HepG2 (cell line): ENCODE data around the gene STK32C. TPM values are rescaled to one million over a fixed set of nuclear protein-coding genes. Genes with fewer than 3 reads are reported as not detected.

ENCODE experiments used
- ATAC-seq: fragments of 200-7000 bp; cut with Tn5 transposase; 3 replicates; pipeline ENCODE4 v1.9.1; 2020; ENCODE audit warnings: mild to moderate bottlenecking, moderate library complexity
- BruUV-seq: library from RNA; stranded (reverse); fragments of 400-500 nt; replicated peaks from 2 replicates; lab custom pipeline; 2021; lab: Mats Ljungman, UMichigan
- CTCF ChIA-PET: fragments of 300-600 bp; formaldehyde crosslinking; extraction: SDS; loops from one replicate; lab custom pipeline; 2021; ENCODE audit warnings: low total read pairs, inconsistent platforms, low intra/inter-chr PET ratio; lab: Yijun Ruan, JAX
- POLR2A ChIA-PET: fragments of 350-600 bp; sonication (Branson Sonifier 250); formaldehyde crosslinking; loops from one replicate; lab custom pipeline; 2020; ENCODE audit warnings: antibody characterized with exemption, inconsistent platforms; lab: Yijun Ruan, JAX
- DNase-seq: peaks from one replicate; pipeline ENCODE4 v3.0.0-alpha.2; 2015; ENCODE audit warnings: low spot score
- FAIRE-seq: peaks from 3 replicates; lab custom pipeline; 2011; peaks lifted over from hg19 to GRCh38; lab: Jason Lieb, UNC
- H2AFZ ChIP-seq: one replicate; pipeline ENCODE4 v1.6.1; 2011; ENCODE audit warnings: low read length, inconsistent platforms
- H3K27ac ChIP-seq: fragments of 300-600 bp; 3 replicates; pipeline ENCODE4 v1.8.0; 2011; ENCODE audit warnings: mixed run types, mild to moderate bottlenecking, mixed read lengths, low read length, inconsistent platforms; ENCODE audit not compliant: insufficient read depth; ENCODE audit errors: extremely low read length
- H3K27me3 ChIP-seq, 2 experiments: fragments of 200-600 bp in 1 of 2; 2 replicates in 1 of 2; 3 replicates in 1 of 2; pipeline versions ENCODE4 v1.6.0 to v1.8.0; 2011; ENCODE audit warnings: low read length in 2 of 2, mild to moderate bottlenecking in 2 of 2, moderate library complexity in 2 of 2, inconsistent platforms in 1 of 2; ENCODE audit not compliant: insufficient read depth in 2 of 2, control insufficient read depth in 1 of 2
- H3K36me3 ChIP-seq, 2 experiments: fragments of 200-600 bp in 1 of 2; replicated peaks in 1 of 2; 2 replicates in 1 of 2; 3 replicates in 1 of 2; pipeline versions ENCODE4 v1.5.1 to v1.8.0; 2011; ENCODE audit warnings: low read length in 2 of 2, inconsistent platforms in 1 of 2; ENCODE audit not compliant: insufficient read depth in 2 of 2, control insufficient read depth in 1 of 2
- H3K4me1 ChIP-seq: 2 replicates; pipeline ENCODE4 v1.5.1; 2012; ENCODE audit warnings: low read length, inconsistent platforms; ENCODE audit not compliant: insufficient read depth
- H3K4me2 ChIP-seq: 2 replicates; pipeline ENCODE4 v1.6.0; 2011; ENCODE audit warnings: low read depth, low read length, inconsistent platforms
- H3K4me3 ChIP-seq, 3 experiments: fragments of 200-600 bp in 1 of 3; sonication (generic), shearing (Covaris generic) in 1 of 3; replicated peaks in 1 of 3; 2 replicates each; pipeline ENCODE4 v1.5.1; 2011 to 2016; ENCODE audit warnings: low read length in 3 of 3, inconsistent platforms in 2 of 3, low read depth in 2 of 3, mild to moderate bottlenecking in 2 of 3, control low read depth in 1 of 3, mixed read lengths in 1 of 3; ENCODE audit not compliant: insufficient read depth in 1 of 3
- H3K79me2 ChIP-seq: one replicate; pipeline ENCODE4 v1.6.1; 2011; ENCODE audit warnings: low read length, inconsistent platforms; ENCODE audit not compliant: insufficient read depth
- H3K9ac ChIP-seq: 2 replicates; pipeline ENCODE4 v1.6.0; 2011; ENCODE audit warnings: mild to moderate bottlenecking, low read depth, low read length, inconsistent platforms; ENCODE audit not compliant: insufficient read depth
- H3K9me3 ChIP-seq: 2 replicates; pipeline ENCODE4 v1.5.1; 2012; ENCODE audit warnings: mild to moderate bottlenecking, low read length
- H4K20me1 ChIP-seq: 2 replicates; pipeline ENCODE4 v1.6.0; 2011; ENCODE audit warnings: inconsistent platforms, mild to moderate bottlenecking, low read length, moderate library complexity; ENCODE audit not compliant: insufficient read depth
- BORCS8-MEF2B ChIP-seq: sonication (generic); formaldehyde crosslinking; IDR thresholded peaks from 2 replicates; pipeline ENCODE4 v1.8.0; 2022; ENCODE audit warnings: mild to moderate bottlenecking, missing genetic modification reagents
- DPF2 ChIP-seq: sonication (generic); formaldehyde crosslinking; IDR thresholded peaks from 2 replicates; pipeline ENCODE4 v1.4.0; 2020; ENCODE audit warnings: mild to moderate bottlenecking, low read depth, missing genetic modification reagents, borderline replicate concordance
- HMGXB3 ChIP-seq: sonication (generic); formaldehyde crosslinking; IDR thresholded peaks from 2 replicates; pipeline ENCODE4 v1.4.0; 2020; ENCODE audit warnings: missing genetic modification reagents, borderline replicate concordance
- MYPOP ChIP-seq: sonication (generic); formaldehyde crosslinking; IDR thresholded peaks from 2 replicates; pipeline ENCODE4 v1.8.1; 2023; ENCODE audit warnings: mild to moderate bottlenecking, moderate library complexity, missing genetic modification reagents
- NFKB2 ChIP-seq: sonication (generic); formaldehyde crosslinking; IDR thresholded peaks from 2 replicates; pipeline ENCODE4 v1.4.0; 2020; ENCODE audit warnings: missing genetic modification reagents, borderline replicate concordance
- NFYB ChIP-seq: sonication (generic); formaldehyde crosslinking; IDR thresholded peaks from 2 replicates; pipeline ENCODE4 v1.4.0; 2020; ENCODE audit warnings: missing genetic modification reagents
- RXRA ChIP-seq: sonication (generic); formaldehyde crosslinking; IDR thresholded peaks from 2 replicates; pipeline ENCODE4 v1.5.1; 2020; ENCODE audit warnings: missing genetic modification reagents
- SP5 ChIP-seq: IDR thresholded peaks from 2 replicates; pipeline ENCODE4 v1.6.1; 2016; ENCODE audit warnings: low read depth, borderline replicate concordance
- ZBTB20 ChIP-seq: sonication (generic); formaldehyde crosslinking; IDR thresholded peaks from 2 replicates; pipeline ENCODE4 v1.8.1; 2023; ENCODE audit warnings: missing genetic modification reagents, low read depth, mild to moderate bottlenecking, borderline replicate concordance
- ZBTB42 ChIP-seq: sonication (generic); formaldehyde crosslinking; IDR thresholded peaks from 2 replicates; pipeline ENCODE4 v1.5.0; 2020; ENCODE audit warnings: mild to moderate bottlenecking, missing genetic modification reagents
- ZNF331 ChIP-seq: sonication (generic); formaldehyde crosslinking; IDR thresholded peaks from 2 replicates; pipeline ENCODE4 v1.4.0; 2020; ENCODE audit warnings: missing genetic modification reagents
- WGBS: methylation state at CpG from one replicate; pipeline ENCODE4 v1.1.6; 2017; ENCODE audit warnings: low lambda C conversion rate; 5-methylcytosine and 5-hydroxymethylcytosine counted together
- in situ Hi-C: cut with HindIII; loops from 2 replicates; pipeline ENCODE4 v1.10.0; 2017; ENCODE audit warnings: low pct_unique_long_range_greater_than_20kb; ENCODE audit not compliant: extremely low pct_ligation_motif_present
- intact Hi-C: fragments of 100-400 bp; cut with micrococcal nuclease; formaldehyde crosslinking; loops from one replicate; pipeline ENCODE4 v1.10.0; 2022; ENCODE audit not compliant: unreplicated experiment
- polyA plus RNA-seq, 8 experiments: library from polyadenylated mRNA; depleted of rRNA in 3 of 8; stranded (reverse) in 7 of 8; unstranded in 1 of 8; fragments of >200 nt; fragmentation: Illumina TruSeq in 4 of 8; extraction: Trizol in 4 of 8; gene quantifications; 2 replicates each; pipeline versions ENCODE4 v1.2.1 to v1.2.3, GENCODE V29; 2011 to 2016; ENCODE audit warnings: low read depth in 4 of 8, missing spikeins in 1 of 8, mixed read lengths in 1 of 8; ENCODE audit not compliant: insufficient read depth in 1 of 8
- total RNA-seq, 5 experiments: library from RNA; depleted of rRNA; stranded (reverse); fragments of >200 nt; fragmentation: Illumina TruSeq; extraction: Trizol; gene quantifications; 2 replicates each; pipeline ENCODE4 v1.2.3, GENCODE V29; 2016; ENCODE audit warnings: low read depth in 1 of 5

Gene STK32C
- total and polyA plus RNA-seq, 2 of the 13 experiments (the other 11 are each of a cell fraction or from before 2014, with no cell fraction given) = 10.9 to 19.4 TPM

- H3K4me1 ChIP-seq = peaks cover 9% of the 10 kb centered on the region
- H3K36me3 ChIP-seq = no peaks in the 10 kb centered on the region
- H3K4me3 ChIP-seq = no peak overlapping the region
- no peak for ATAC-seq
- POLR2A ChIA-PET = no interaction called here
- CTCF ChIA-PET = no interaction called here
- no peak for DNase-seq
- FAIRE-seq = no peak
- WGBS = 69% methylated on average over 15 of the region's 15 CpGs
- intact Hi-C loops = no loop called here
- no peak overlapping the region for H3K27ac ChIP-seq
- no peak overlapping the region for H2AFZ ChIP-seq
- in situ Hi-C loops = no loop called here
- H3K79me2 ChIP-seq = no peaks in the 10 kb centered on the region
- no peaks in the 10 kb centered on the region for H3K9me3 ChIP-seq
- TF ChIP-seq DPF2 (no peak), RXRA (no peak), NFYB (CRISPR knock-in tag) (no peak), MYPOP (CRISPR knock-in tag) (0 out of 2 replicates have a peak, but pooled peaks have one; percentile 2), ZBTB42 (CRISPR knock-in tag) (no peak)
- H4K20me1 ChIP-seq = peaks cover 1% of the 10 kb centered on the region; the same call in 1 of the 2 replicates
- peaks cover 3 to 5% of the 10 kb centered on the region in 2 experiments; a peak in 3 of 5 replicates for H3K27me3 ChIP-seq
- no peak overlapping the region for H3K9ac ChIP-seq
- H3K4me2 ChIP-seq = no peak overlapping the region
- no TSS peak for BruUV-seq
Observed at GRCh38 chr10:132194726-132195125, 113.0 kb downstream of the STK32C start.

- BruUV-seq = no TSS peak
- TF ChIP-seq HMGXB3 (CRISPR knock-in tag) (0 out of 2 replicates have a peak, but pooled peaks have one; percentile 64), BORCS8-MEF2B (CRISPR knock-in tag) (0 out of 2 replicates have a peak, but pooled peaks have one; percentile 54), NFKB2 (CRISPR knock-in tag) (peak; percentile 80), ZBTB20 (peak; percentile 41; the same call in 1 of the 2 replicates), ZNF331 (CRISPR knock-in tag) (peak; percentile 70; the same call in 1 of the 2 replicates), SP5 (CRISPR knock-in tag) (no peak)
Observed at GRCh38 chr10:132193907-132194552, 113.7 kb downstream of the STK32C start.

More at GRCh38 chr10:132193907-132194552, 113.7 kb downstream of the STK32C start:
- ATAC-seq (peak; percentile 76), DNase-seq (peak; percentile 17), FAIRE-seq (no peak)
- Histone ChIP-seq H3K9ac (no peak overlapping the region), H3K9me3 (no peaks in the 10 kb centered on the region), H3K79me2 (no peaks in the 10 kb centered on the region), H3K27me3 (peaks cover 3 to 12% of the 10 kb centered on the region in 2 experiments; a peak in 3 of 5 replicates), H3K27ac (no peak overlapping the region), H2AFZ (no peak overlapping the region), H3K4me2 (no peak overlapping the region), H4K20me1 (peaks cover 8% of the 10 kb centered on the region; the same call in 1 of the 2 replicates), H3K4me1 (peaks cover 9% of the 10 kb centered on the region), H3K36me3 (no peaks in the 10 kb centered on the region), H3K4me3 (no peak overlapping the region)
- POLR2A ChIA-PET = no interaction called here
- CTCF ChIA-PET = no interaction called here
- in situ Hi-C loops = no loop called here
- WGBS = 45% methylated on average over 13 of the region's 21 CpGs
- intact Hi-C loops = no loop called here
